ENCODE measurements around the gene SYK.
"Not testable (repeated sequence)": the region's sequence is repeated elsewhere in the genome, so short reads cannot be mapped to it uniquely, and the experiment has no call there.

The SYK gene

GRCh38 chr9:90880669-90881068 is 79.0 kb downstream of the SYK start:
- DNase-seq (ENCODE audit: low read depth in 2 of 2): no peak

- DNase-seq (ENCODE audit: low read depth in 2 of 2): no peak
These were observed 80.0 kb downstream of the SYK start for GRCh38 chr9:90881648-90882047.

- DNase-seq (ENCODE audit: low read depth in 2 of 2): no peak
These were observed 81.5 kb downstream of the SYK start for GRCh38 chr9:90882991-90883600.

- no peak for DNase-seq (ENCODE audit: low read depth in 2 of 2)
These were observed 82.0 kb downstream of the SYK start for GRCh38 chr9:90883661-90884060.

- DNase-seq (ENCODE audit: low read depth in 2 of 2): no peak
These were observed 82.6 kb downstream of the SYK start for GRCh38 chr9:90884178-90884577.

- not testable (repeated sequence) for DNase-seq (ENCODE audit: low read depth in 2 of 2)
These were observed 85.2 kb downstream of the SYK start for GRCh38 chr9:90886868-90887267.

- no peak for DNase-seq (ENCODE audit: low read depth in 2 of 2)
These were observed 87.3 kb downstream of the SYK start for GRCh38 chr9:90888941-90889340.

GRCh38 chr9:90890146-90890810 is 88.7 kb downstream of the SYK start:
- DNase-seq (ENCODE audit: low read depth in 2 of 2): no peak

- DNase-seq (ENCODE audit: low read depth in 2 of 2): no peak
These were observed 89.9 kb downstream of the SYK start for GRCh38 chr9:90891308-90892040.

- no peak for DNase-seq (ENCODE audit: low read depth in 2 of 2)
These were observed 91.3 kb downstream of the SYK start for GRCh38 chr9:90892918-90893317.

GRCh38 chr9:90893706-90894105 is 92.1 kb downstream of the SYK start:
- no peak for DNase-seq (ENCODE audit: low read depth in 2 of 2)

GRCh38 chr9:90894986-90895687 is 93.5 kb downstream of the SYK start:
- no peak for DNase-seq (ENCODE audit: low read depth in 2 of 2)

- DNase-seq (ENCODE audit: low read depth in 2 of 2): no peak
These were observed 94.2 kb downstream of the SYK start for GRCh38 chr9:90895786-90896185.

- no peak for DNase-seq (ENCODE audit: low read depth in 2 of 2)
These were observed 94.6 kb downstream of the SYK start for GRCh38 chr9:90896231-90896630.

- DNase-seq (ENCODE audit: low read depth in 2 of 2): no peak
These were observed 96.6 kb downstream of the SYK start for GRCh38 chr9:90898228-90898627.

- DNase-seq (ENCODE audit: low read depth in 2 of 2): no peak
These were observed 97.7 kb downstream of the SYK start for GRCh38 chr9:90899287-90899686.

GRCh38 chr9:90900130-90900529 is 98.5 kb downstream of the SYK start:
- no peak for DNase-seq (ENCODE audit: low read depth in 2 of 2)

- no peak for DNase-seq (ENCODE audit: low read depth in 2 of 2)
These were observed 100.3 kb downstream of the SYK start for GRCh38 chr9:90901933-90902332.

- DNase-seq (ENCODE audit: low read depth in 2 of 2): no peak
These were observed 102.3 kb downstream of the SYK start for GRCh38 chr9:90903766-90904424.

- DNase-seq (ENCODE audit: low read depth in 2 of 2): no peak
These were observed 103.3 kb downstream of the SYK start for GRCh38 chr9:90904706-90905478.

- no peak for DNase-seq (ENCODE audit: low read depth in 2 of 2)
These were observed 104.2 kb downstream of the SYK start for GRCh38 chr9:90905822-90906221.

All from stimulated activated CD8-positive, alpha-beta memory T cell treated with anti-CD3 and anti-CD28 coated beads, Interleukin-7, amount 100 ng/mL, for 4 hours (primary cell).